Measurements from ENCODE around the gene RNF115.
"Not testable (repeated sequence)": the region's sequence is repeated elsewhere in the genome, so short reads cannot be mapped to it uniquely, and the experiment has no call there.

RNF115 gene

DNA sequence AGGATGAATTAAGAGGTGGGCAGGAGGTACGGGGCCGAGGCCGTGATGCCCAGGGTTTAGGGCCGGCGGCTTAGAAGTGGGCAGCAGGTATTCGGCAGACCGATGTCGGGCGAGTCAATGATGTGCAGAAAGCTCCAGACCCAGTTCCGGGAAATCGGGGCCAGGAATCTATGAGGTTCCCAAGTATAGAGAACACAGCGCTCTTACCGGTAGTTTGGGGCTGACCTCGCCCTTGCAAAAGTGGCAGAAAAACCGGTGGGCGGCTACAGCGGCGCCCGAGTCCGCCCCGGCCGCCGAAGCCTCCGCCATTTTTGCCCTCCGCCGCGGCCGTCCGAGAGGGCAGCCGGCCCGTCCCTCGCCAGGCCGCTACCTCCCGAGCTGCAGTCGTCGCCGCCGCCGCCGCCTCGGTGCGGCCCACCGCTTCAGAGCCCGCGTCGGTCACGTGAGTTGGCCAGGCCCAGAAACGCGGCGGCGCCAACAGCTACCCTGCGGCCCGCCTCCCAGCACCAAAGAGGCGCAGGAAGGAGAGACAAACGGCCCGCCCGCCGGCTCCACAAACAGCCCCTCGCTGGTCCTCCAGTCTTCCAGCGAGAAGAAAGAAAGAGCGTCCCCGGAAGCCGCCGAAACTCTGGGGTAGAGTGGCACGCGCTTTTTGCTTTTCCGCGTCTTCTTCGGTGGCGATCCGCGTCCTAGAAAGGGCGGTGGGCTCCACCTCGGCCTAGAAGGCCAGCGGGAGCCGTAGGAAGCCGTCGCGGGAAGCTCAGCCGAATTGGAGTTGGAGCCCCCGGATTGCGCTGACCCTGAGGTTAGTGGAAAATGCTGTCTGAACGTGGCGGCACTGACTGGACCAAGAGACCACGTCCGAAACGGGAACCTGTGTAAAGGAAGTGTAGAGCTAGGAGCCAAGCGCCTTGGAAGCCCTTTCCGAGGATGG lies at the start of gene RNF115, which contains the start of gene POLR3C:
Gene RNF115, minus strand, starts transcription at position 531 of the 934 bp plus-strand sequence. Its CDS starts 222 bp downstream, at position 309.
Gene POLR3C, plus strand, starts transcription at position 636 of the 934 bp plus-strand sequence. CDS start 1,577 bp downstream, outside the sequence.
- peak; percentile 87 for DNase-seq (ENCODE audit: low spot score)

DNA sequence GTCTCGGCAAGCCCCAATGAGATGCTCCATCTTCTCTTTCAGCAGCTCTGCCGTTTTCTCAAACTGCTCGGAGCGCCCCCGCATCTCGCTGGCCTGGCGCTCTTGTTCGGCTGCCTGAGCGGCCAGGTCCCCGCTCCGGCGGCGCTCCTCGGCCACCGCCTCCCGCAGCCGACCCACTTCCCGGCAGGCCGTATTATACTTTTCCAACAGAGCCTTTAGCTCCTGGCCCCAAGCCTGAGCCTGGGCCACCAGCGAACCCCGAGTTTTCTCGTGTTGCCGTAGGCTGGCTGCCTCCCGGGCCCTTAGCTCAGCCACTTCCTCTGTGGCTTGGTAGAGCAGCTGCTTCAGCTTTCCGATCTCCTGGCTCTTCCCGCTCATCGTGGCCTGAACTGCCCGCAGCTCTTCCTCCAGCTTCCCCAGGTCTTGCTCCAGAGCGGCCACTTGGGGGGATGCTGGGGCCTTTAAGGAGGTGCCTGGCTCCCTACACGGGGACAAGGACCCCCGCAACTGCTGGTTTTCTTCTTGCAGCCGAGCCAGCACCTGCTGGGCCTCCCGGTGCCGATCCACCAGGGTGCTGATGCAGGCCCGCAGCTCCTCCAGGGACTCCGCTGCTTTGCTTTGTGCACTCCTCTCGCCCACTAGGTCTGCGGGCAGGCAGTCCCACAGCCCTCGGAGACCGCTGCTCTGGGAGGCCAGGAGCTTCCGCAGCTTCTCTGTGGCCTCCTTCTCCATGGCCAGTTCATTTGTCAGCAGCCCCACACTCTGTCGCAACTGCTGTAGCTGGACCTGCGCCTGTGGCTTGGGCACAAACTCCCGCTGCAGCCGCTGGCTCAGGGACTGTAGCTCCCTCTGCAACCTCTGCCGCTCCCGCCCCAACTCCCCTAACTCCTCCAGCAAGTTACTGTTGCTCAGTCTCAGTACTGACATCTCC lies 48.4 kb upstream of the RNF115 start:
- DNase-seq (ENCODE audit: low spot score), result peak; percentile 38

DNA sequence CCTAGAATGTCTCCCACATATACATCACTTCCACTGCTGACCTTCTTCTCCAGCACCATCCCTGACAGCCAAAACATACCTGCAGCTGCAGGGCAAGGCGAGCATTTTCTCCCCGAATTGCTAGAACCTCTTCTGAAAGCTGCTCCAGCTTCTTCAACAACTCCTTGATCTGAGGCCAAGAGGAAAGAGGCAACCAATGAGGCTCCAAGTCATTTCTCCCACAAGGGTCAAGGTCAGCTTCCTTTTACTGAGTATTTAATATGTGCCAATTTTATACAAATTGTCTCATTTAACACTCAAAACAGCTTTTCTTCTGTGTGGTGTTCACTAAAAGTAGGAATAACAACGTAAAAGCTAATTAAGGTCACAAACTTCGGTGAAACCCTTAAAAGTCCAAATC lies 44.3 kb upstream of the RNF115 start:
- no peak for DNase-seq (ENCODE audit: low spot score)

DNA sequence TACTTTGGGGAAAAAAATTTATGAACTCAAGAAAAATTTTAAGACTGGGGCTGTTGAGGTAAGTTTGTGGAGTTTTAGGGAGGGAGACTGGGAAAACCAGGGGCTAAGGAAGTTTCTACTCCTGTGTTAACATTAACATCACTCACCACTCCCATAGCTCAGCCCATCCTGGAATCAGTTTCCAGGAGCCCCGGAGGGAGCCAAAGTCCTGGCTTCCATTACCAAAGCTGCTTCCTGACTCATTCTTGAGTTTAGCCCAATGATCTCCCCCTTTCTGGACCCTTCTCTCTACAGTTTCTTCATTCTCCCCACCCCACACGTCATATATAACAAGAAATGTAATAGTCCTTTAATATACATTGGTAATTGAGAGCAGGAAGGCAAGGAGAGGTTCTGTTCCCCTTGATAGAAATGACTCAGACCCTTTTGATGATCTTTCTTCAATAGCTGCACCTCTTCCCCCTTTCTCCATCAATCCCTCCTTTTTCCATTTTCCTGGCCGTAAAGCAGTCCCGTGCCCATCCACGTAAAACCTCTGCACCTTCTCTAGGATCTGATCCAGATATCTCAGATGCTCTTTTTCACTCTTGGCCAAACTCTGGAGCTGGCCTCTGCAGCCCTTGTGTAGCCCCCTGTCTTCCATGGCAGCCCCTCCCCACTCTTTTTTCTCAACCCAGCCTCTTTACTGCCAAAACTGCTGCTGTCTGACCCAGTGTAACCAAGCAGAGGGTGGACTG lies 39.6 kb upstream of the RNF115 start:
- DNase-seq (ENCODE audit: low spot score), result no peak

DNA sequence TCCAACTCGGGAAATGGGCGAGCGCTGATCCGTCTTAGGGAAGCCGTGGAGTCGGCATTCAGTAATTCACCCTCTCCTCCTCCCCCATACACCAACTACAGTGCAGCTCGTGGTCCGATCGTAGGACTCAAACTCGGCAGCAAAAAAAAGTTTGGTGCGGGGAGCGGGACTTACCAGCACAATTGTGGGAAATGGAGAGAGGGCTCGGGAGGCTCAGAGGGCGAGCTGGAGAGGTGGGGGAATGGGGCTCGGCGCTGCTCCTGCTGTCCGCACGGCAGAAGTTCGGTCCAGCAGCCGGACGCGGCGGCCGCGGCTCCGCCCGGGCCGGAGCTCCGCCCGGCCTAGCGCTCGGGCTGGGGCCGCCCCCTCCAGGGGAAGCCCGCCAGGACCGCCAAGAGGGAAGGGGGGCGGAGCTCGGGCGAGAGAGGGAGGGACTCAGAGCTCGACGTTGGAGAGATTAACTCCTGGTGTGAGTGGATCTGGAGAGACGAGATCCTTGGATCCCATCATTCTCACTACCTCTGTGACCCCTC lies 35.7 kb upstream of the RNF115 start:
- peak; percentile 94 for DNase-seq (ENCODE audit: low spot score)

DNA sequence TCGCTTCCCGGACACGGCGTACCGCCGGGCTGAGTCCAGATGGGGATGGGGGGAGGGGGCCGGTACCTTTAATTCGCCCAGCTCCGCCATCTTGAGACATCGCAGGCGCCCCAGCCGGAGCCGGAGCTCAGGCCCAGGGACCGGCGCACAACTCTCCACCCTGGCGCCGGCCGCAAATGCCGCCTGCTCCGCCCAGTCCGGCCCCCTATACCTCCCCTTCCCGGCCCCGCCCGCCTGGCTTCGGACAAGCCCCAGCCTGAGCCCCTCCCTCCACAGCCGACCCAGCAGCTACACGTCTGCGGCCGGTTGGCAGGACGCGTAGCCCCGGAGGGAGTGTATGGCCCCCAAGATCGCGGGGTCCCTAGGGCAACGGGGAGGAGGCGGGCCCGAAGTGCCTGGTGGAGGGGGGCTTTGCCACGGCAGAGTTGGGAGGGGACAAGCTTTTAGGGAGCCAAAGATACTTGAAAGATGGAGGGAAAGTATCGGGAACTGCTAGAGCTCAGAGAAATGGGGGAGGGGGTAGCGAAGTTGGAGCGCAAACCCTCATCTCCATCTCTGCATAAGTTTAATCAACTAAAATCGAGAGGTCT lies 35.1 kb upstream of the RNF115 start, which contains the start of gene PIAS3:
Gene PIAS3, minus strand, starts transcription at position 181 of the 590 bp plus-strand sequence. Its CDS starts 91 bp downstream, at position 90.
- DNase-seq (ENCODE audit: low spot score), result peak; percentile 97

DNA sequence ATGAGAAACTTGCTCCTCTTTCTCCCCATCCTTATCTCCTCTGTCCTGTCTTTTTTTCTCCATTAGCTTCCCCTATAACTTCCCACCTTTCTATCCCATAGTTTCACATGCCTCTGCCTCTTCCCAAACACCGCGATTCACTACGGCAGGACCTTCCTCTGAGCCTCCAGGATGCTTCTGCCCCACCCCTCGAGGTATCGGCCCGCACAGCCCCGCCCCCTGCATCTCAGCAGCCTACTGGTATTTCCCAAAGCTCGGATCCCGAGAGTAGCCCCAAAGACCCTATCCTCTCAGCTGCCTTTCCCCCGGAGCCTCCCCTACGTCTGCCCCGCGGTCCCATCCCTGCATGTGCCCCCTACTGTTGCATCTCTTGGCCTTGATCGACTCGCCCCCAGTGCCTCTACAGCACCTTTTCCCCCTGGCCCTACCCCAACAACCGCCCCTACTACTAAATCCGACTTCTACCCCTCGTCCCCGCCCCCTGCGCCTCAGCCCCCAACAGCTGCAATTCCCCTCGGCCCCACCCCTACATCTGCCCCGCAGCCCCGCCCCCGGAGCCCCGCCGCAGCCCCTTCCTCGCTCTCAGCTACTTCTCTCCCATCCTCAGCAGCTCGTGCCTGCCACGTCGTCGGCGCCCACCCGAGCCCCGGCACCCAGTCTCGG lies 34.5 kb upstream of the RNF115 start:
- DNase-seq (ENCODE audit: low spot score), result peak; percentile 73

DNA sequence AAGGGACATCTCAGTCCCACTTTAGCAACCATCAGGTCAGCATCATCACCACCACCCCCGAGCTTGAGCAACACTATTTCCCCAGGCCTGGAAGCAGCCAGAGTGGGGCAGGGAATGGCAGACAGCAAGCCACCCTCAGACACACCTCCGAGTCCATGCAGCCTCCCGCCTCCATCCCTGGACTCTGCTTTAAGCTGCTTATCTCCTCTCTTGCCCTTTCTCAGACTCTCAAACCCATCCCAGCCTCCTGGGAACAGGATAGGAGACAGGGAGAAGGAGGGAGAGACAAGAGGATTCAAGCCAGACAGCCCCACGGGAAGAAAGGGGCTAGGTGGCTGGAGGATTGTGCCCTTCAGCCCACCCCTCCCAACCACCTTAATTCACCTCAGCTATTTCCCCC lies 33.3 kb upstream of the RNF115 start:
- no peak for DNase-seq (ENCODE audit: low spot score)

DNA sequence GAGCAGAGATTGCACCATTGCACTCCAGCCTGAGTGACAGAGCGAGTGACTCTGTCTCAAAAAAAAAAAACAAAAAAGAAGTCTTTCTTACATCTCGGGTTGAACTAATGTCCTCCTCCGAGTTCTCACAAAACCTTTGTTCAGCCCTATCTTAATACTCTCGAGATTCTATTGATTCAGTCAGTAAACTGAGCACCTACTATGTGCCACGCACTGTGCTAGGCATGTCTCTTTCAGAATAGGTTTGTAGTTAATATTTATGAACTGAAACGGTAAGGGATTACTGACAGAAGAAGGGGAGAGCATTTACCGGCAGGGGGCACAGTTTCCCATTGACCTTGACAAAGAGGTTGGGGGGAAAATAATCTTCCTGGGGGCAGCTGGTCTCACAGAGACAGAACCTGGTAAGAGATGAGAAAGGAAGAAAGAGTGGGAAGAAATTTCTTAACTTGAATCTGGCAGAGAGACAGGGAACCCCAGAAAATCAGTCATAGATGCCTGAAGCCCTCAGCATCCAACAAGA lies 31.6 kb upstream of the RNF115 start:
- no peak for DNase-seq (ENCODE audit: low spot score)

DNA sequence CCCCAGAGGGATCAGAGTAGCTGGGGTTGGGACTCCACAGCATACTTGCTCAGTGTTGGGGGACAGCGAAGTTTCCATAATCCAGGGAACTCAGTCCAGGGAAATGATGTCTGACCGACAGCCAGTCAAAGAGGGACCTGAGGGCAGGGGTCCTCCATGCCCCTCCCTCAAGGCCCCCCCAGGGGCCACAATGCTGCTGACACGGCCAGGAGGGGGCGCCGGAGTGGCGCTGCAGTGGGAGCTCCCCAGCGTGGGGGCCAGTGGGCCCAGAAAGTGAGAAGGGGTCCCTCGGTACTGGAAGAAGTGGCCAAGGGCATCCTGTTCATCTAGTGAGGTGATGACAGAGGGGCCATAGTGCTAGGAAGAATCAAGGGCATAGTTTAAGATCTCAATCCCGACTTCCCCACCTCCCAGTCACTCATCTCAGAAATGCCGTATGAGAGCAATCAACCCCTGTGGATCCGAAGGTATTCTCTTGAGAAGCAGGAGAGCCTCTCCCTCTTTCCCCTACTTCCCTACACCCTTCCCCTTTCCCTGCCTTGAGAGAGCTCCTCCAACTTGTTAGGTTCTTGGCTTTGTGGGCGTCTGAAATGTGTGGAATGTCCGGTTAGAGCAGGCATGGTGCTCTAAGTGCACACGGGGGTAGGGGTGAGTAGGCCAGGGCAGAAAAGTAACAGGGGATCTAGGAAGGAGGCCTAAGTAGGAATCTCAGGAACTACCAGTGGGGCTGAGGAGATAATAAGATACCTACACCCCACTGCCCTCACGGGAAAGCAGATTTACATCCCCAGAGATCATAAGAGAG lies 25.7 kb upstream of the RNF115 start:
- peak; percentile 90 for DNase-seq (ENCODE audit: low spot score)

DNA sequence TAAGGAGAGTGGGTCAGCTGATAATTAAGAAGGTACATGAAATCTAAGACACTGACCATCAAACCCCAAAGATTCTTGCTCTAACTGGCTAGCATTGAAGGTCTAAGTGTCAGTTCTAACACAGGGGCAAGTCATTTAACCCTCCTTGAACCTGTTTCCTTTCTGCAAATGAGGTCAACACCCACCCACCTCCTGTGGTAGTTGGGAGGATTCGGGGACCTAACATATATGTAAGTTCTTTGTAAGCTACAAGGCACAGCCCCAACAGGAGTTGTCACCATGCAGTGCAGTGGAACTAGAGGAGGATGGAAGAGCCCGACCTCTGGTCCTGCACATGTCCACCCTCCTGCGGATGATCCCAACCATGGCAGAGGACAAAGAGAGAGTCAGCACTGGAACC lies 23.9 kb upstream of the RNF115 start:
- no peak for DNase-seq (ENCODE audit: low spot score)

DNA sequence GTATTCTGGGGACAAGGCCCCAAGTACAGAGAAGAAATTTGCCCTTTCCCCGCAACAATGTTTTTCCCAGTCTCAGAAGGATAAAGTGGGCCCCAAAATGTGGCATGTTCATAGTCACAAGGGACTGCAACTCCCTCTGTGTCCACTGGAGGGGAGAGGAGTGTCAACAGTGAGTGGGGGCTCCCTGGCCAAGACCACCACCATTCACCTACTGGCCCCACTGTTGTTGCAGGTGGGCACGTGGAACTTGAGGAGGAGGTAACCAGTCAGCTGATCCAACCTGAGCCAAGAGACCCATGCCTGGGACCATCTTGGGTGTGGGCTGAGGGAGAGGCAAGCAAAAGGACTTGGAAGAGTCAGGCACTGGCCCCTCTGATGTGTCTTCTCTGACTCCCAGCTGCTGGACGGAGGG lies 22.3 kb upstream of the RNF115 start:
- peak; percentile 55 for DNase-seq (ENCODE audit: low spot score)

DNA sequence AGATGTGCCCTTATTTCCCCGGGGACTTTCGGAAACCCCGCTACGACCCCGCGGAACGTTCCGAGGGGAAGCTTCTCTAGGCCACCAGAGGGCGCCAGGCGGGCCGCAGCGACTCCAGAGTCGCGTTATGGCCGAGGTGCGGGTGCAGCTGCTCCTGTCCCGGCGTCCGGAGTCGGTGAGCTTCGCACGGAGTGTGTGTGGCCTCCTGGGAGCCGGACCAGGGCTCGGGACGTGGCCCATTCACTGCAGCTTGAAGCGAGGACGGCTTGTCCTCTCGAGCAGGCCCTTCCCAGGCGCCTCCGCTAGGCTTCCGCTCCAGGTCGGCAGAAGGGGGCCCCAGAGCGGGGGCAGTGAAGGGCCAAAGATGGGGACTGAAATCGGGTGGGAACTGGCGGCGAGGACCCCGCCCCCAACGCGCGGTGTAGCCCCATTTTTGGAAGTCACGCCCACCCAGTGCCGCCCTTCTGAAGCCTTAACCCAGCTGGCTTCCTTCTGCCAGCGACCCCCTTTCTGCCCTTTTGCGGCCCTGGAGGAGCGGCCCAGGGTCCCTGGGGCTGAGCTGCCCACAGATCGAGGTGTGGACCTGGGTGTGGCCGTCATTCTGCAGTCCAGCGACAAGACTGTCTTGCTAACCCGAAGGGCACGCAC lies 21.7 kb upstream of the RNF115 start, which contains the start of gene NUDT17:
Gene NUDT17, plus strand, starts transcription at position 117 of the 648 bp plus-strand sequence. Its CDS starts 11 bp downstream, at position 128.
- DNase-seq (ENCODE audit: low spot score), result peak; percentile 89

DNA sequence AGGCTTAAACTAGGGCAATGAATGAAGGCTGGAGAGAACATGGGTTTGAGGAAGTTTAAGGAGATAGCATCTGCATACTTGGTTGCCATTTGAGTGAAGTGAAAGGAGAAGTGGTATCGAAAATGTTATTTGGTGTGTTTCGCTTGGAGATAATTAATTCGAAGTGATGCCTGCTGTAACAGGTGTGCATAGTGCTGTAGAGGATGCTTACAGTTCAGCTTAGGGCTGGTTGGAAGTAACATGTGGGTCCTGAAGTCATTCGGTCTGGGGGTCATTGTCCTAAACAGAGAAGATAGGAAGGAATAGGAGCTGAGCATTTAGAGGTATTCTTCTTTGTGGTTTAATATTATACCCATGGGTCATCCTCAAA lies 21.2 kb upstream of the RNF115 start:
- no peak for DNase-seq (ENCODE audit: low spot score)

DNA sequence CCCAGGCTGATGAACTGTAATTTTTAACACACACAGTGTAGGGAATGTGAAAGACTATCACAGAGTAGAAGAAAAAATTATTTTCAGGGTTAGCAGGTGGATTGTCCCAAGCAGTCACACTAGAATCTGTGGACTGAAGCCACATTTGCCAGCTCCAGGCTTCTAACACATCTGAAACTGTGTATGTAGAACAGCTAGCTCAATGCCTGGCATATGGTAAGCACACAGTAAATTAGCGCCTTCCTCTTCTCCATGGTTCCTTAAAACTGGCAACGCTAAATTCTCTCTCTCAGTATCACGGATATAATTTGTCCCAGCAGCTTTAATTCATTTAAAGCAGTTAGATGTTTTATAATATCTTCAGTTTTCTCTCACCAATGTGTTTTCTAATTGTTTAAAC lies 19.1 kb upstream of the RNF115 start:
- no peak for DNase-seq (ENCODE audit: low spot score)

DNA sequence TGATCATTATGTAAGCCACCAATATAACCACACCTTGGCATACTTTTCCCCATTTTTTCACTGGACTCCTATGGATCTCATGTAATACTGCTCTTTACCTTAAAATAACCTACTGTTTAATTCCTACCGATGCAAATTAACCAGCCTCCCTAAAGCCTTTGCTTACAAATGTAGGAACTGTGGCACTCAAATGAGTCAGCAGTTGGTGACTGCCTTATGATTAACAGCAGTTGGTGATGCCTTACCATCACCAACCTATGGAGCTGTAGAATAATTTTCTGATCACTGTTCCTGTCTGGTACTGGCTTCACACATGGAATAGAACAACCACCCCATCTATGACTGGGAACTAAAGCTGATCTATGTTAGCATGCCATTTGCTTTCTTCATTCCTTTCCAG lies 13.8 kb upstream of the RNF115 start:
- DNase-seq (ENCODE audit: low spot score), result no peak

DNA sequence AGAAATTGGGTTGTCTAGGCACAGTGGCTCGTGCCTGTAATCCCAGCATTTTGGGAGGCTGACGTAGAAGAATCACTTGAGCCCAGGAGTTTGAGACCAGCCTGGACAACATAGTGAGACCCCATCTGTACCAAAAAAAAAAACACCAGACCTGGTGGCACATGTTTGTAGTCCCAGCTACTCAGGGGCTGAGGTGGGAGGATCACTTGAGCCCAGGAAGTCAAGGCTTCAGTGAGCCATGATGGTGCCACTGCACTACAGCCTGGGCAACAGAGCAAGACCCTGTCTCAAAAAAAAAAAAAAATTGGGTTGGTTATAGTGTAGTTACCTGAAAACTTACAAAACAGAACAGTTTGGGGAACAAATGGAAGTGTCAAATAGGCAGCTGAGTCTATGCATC lies 6.9 kb upstream of the RNF115 start:
- not testable (repeated sequence) for DNase-seq (ENCODE audit: low spot score)

DNA sequence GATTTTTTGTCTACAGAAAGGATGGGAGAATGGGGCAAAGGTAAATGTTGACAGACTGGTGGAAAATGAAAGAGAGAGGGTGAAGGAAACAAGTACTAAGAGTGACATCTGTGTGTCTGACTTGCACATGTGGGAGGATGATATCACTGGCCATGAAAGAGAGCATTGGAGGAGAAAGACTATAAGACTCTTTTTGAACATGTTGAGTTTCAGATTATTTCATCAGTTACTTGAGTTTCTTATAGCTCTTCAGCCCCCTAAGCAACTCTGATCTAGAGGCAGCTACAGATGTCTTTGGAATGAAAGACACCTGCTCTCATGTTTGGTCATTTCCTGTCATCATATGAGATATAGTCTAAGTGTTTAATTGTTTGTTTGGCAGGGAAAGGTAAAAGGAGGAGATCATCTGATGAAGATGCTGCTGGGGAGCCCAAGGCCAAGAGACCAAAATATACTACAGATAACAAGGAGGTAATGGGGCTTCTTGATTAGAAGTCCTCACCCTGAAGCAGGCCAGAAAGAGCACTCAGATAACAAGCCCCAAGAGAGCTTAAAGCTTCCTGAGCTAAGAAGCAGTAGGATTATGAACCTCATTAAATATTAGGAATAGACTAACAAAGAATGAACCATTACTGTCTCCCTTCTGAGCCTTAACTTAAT lies 4.6 kb upstream of the RNF115 start:
- no peak for DNase-seq (ENCODE audit: low spot score)
